GM19193 (cell line): ENCODE measurements around the gene DIS3L2.

Experiments
- POLR2A ChIP-seq: IDR thresholded peaks from 4 replicates; pipeline ENCODE4 v1.6.1; 2011; ENCODE audit not compliant: insufficient read depth, insufficient read length; ENCODE audit errors: extremely low read depth

Gene DIS3L2

DNA sequence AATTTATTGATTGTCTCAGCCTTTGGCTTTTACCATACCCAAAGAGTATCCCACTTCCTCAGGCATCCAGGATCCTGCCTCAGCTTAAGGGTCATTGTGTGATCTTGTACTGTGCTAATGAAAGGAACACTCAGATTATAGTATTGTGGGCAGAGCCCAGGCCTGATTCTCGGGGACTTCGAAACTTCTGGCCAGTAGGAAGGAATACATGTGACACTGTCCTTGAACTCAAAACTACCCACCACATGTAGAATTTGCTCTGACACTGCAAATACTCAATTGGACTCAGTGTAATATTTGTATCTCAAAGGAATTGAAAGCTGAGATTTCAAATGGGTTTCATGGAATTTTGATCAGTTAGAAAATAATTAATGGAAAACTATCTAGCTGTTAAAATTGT, 15.9 kb downstream of the DIS3L2 start:
- no peak for TF ChIP-seq POLR2A

DNA sequence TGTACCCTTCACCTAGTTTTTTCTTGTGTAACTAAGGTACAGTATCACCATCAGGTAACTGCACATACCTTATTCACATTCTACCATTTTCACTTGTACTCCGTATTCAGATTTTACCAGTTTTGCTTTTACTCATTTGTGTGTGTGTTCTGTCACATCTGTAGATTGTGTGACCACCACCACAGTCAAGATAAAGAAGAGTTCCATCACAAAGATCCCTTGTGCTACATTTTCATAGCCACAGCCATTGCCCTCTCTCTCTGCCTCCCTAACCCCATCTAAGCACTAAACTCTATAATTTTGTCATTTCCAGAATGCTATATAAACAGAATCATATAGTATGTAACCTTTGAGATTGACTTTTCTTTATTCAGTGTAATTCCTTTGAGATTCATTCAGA, 23.5 kb downstream of the DIS3L2 start:
- no peak for TF ChIP-seq POLR2A

DNA sequence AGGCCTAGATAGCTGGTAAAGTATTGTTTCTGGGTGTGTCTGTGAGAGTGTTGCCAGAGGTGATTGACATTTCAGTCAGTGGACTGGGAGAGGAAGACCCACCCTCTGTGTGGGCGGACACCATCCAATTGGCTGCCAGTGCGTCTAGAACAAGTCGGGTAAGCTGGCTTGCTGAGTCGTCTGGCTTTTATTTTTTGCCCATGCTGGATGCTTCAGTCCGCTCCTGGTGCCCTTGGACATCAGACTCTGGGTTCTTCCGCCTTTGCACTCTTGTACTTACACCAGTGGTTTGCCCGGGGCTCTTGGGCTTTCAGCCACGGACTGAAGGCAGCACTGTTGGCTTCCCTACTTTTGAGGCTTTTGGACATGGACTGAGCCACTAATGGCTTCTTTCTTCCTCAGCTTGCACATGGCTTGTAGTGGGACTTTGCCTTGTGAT, 24.3 kb downstream of the DIS3L2 start:
- TF ChIP-seq POLR2A: no peak

DNA sequence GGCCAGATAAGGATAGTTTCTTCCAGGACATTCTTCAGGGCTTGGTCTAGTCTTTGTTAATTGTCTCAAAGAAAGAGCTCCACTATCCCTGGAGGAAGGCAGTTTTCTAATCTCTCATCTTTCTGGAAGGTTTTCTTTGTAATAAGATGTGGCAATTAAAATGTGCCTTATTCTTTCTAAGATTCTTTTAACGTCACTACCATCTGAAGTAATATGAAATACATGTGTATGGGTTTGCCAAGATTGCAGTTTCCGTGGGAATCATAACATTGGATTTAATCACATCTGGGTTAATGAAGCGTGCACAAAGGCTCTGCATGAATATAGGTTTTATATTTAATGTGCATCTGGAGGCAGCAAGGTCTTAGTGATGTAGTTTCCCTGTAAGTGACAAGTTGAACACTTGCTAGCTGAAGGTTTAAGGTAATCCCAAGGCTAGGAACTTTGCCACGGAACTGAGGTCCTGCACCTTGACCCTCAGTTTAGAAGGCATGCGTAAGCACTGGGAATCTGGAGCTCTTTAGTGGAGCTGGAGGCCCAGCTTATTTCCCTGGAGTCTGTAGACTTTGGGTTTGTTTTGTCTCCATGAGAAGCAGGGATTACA, 25.7 kb downstream of the DIS3L2 start:
- TF ChIP-seq POLR2A: no peak

DNA sequence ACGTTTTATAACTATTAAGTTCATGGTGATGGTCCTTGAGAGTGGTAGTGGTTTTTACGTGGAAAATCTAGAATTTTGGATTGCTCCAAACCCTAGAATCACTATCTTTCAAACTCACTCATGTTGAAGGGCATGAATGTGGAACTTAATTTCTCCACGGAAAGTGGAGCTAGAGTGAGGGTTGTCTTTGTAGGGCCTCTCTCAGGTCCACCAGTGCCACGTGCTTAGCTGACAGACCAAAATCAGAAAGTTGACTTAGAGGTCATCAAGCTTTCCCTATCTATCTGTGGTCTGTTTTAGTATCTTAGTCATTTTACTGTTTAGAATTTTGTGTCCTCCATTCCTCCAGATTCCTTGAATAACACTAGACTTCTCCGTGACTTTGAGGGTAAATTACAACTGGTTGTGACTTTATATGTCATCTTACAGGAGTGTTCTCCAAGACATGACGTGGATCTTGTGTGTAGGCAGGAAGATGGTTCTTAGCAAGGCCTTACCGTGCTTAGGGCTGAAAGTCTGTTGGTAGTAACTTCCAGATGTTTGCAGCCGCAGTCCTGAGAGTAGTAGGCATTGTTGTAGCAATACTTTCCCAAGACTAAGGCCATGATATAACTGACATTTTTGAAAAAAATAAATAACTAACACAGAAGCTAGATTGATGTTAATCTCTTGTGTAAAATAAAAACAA, 26.8 kb downstream of the DIS3L2 start:
- no peak for TF ChIP-seq POLR2A

DNA sequence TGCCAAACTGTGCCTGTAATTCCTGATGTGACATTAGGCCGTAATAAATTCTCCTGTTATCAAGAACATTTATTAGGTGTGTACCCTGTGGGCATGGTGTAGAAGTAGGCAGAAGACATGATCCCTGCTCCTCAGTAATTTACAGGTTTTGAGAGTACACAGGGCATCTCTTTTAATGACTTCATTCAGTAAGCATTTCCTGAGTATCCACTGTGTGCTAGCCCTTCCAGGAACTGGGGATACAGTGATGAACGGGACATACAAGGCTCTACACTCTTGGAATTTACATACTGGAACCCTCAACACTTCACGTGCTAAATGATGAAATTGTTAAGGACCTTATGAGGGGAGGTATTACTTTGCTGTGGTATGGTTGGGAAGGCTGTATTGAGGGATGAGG, 30.2 kb downstream of the DIS3L2 start:
- TF ChIP-seq POLR2A: no peak

DNA sequence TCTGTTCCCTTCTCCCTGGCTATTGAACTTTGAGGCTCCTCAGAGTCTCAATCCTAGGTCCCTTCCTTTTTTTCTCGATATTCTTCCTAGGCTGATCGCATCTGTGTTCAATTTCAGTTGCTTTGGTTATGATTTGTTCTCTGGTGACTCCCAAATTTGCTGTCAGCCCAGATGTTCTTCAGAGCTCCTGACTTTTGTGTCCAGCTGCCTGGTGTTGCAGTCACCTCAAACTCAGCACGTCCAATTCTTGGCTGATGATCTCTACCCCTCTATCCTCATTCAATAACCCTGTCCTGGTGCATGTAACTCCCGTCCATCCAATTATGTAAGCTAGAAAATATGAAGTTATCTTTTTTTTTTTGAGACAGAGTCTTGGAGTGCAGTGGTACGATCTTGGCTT, 31.4 kb downstream of the DIS3L2 start:
- no peak for TF ChIP-seq POLR2A

DNA sequence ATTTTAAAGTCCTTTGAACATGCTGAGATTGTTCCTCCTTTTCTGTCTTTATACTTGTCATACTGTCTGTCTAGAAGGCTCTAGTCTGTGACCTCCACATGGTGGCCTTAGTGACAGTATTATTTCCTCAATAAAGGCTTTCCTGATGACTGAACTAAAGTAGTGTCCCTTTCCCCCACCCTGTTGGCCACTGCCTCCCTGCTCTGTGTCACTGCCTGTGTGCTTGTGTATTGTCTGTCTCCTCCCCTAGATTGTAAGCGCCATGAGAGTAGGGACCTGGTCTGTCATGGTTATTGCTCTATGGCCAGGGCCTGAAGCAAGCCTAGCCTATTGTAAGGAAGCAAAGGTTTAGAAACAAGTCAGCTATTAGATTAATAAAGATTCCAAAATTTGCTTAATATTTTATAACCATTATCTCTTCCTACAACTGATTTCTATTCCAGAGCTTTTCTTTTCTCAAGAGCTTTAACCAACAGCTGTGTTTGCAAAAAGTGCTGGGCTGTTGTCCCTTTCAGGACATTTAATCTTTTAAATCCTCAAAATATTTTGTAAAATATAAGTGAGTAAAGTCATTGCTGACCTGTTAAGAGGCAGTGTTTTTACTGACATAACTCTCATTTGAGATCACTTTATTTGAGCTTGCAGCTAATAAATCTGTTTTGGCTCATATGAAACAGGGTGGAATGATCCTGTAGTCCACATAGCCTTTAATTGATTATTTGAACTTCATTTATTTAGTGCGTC, 35.5 kb downstream of the DIS3L2 start:
- no peak for TF ChIP-seq POLR2A

DNA sequence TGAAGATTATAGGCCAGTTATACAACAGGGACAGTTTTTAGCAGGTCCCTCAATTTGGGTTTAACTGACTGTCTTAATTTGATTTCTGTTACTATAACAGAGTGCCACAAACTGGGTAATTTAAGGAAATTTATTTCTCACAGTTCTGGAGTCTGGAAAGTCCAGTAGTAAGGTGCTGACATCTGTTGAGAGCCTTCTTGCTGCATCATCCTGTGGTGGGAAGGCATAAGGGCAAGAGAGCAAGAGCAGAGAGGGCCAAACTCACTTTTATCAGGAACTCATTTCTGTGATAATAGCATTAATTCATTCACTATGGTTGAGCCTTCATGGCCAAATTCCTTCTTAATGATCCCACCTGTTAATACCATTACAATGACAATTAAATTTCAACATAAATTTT, 36.5 kb downstream of the DIS3L2 start:
- TF ChIP-seq POLR2A: no peak

DNA sequence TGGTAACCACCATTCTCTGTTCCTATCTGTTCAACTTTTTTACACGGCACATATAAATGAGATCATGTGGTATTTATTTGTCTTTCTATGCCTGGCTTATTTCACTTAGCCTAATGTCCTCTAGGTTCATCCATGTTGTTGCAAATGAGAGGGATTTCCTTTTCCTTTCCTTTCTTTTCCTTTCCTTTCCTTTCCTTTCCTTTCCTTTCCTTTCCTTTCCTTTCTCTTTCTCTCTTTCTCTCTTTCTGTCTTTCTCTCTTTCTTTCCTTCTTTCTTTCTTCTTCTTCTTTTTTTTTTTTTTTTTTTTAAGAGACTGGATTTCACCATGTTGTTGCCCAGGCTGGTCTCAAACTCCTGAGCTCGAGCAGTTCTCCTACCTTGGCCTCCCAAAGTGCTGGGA, 38.9 kb downstream of the DIS3L2 start:
- no peak for TF ChIP-seq POLR2A

DNA sequence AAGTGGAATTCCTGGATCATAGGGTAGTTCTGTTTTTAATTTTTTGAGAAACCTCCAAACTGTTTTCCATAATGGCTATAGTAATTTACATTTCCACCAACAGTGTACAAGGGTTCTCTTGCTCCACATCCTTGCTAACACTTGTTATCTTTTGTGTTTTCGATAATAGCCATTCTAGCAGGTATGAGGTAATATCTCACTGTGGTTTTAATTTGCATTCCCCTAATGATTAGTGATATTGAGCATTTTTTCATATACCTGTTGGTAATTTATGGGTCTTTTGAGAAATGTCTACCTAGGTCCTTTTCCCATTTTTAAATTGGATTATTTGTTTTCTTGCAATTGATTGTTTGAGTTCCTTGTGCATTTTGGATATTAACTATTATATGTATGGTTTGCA, 39.6 kb downstream of the DIS3L2 start:
- TF ChIP-seq POLR2A: no peak

DNA sequence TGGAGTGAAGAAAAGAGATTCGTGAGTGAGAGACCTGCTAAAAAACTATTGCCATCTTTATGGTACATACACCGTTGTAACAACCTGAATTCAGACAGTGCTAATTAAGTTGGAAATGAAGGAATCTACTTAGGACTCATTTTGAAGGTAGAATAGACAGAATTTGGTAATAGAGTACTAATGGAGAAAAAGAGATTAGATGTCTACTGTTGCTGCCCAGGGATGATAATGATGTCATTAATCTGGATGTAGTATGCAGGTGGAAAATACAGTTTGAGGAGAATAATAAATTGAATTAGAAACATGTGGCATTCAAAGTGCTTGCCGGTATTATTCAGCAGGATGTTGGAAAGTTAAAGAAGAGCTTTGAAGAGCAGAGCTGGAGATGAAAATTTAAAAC, 44.7 kb downstream of the DIS3L2 start:
- no peak for TF ChIP-seq POLR2A

DNA sequence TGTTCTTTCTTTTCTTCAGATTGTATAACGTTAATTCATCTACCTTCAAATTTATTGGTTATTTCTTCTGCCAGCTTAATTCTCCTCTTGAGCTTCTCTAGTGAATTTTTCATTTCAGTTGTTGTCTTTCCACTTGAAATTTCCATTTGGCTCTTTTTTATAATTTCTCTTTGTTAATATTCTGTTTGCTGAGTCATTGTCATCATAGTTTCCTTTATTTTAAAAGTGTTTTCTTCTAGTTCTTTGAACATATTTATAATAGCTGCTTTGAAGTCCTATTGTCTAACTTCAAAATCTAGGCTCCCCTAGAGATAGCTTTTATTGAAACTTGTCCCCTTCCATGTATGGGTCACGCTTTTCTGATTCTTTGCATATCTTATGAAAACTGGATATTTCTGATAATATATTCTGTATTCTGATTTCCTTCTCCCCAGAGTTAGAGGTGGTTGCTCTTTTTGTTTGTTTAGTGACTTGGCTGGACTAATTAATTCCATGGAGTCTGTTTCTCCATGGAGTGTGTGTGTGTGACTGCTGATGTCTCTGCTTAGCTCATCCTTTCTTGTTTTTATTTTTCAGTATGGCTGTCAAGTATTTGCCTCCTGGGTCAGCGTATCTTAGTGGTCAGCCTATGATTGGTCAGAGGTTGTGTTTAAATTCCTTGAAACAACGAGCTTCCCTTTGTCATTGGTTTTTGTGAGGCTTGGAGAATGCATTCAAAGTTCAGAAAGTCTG, 47.6 kb downstream of the DIS3L2 start:
- no peak for TF ChIP-seq POLR2A

DNA sequence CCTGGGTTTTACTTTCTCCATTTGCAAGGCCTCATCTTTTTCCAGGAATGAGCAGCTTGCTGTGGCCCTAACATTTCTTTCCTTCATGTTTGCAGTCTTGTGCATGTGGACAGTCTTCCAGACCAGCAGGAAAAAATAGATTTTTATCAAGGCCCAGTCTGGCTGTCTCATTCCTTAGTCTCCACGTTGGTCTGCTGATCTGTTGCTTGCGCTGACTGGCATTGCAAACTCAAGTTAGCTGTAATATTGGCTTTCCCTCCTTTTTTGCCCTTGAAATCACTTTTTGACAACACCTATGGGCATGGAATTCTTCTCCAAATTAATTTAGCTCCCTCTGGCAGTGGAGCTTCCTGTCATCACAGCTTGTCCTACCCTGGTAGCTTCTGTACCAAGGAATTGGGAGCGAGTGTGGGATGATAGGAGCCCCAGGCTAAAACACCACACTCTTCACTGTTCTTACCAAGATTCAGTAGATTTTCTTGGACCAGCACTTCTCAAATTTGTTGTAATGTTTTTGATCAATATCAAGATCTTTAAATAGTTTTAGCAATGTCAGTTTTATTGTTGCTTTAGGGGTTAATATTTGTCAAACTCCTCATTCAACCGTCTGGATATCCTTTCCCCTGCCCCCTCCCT, 48.2 kb downstream of the DIS3L2 start:
- no peak for TF ChIP-seq POLR2A
